NCI-H510A treated with DMSO at 0.1 percent for 48 hours (cell line): Measurements from ENCODE around the gene GAS2L1.

ENCODE experiments used
- DNase-seq: peaks from one replicate; lab custom pipeline; 2025; lab: John Stamatoyannopoulos, UW

The GAS2L1 gene

GRCh38 chr22:29328055-29328454 is 21.6 kb downstream of the GAS2L1 start:
- DNase-seq: no peak

- DNase-seq: no peak
Measured at GRCh38 chr22:29328566-29329500, 22.4 kb downstream of the GAS2L1 start.

GRCh38 chr22:29329581-29329980 is 23.1 kb downstream of the GAS2L1 start:
- DNase-seq: no peak

GRCh38 chr22:29330291-29330690 is 23.8 kb downstream of the GAS2L1 start:
- DNase-seq: no peak

- peak; percentile 91 for DNase-seq
Measured at GRCh38 chr22:29330753-29331152, 24.3 kb downstream of the GAS2L1 start.

- no peak for DNase-seq
Measured at GRCh38 chr22:29331213-29331612, 24.8 kb downstream of the GAS2L1 start.

- DNase-seq: no peak
Measured at GRCh38 chr22:29331658-29332300, 25.3 kb downstream of the GAS2L1 start.

GRCh38 chr22:29332886-29333496 is 26.5 kb downstream of the GAS2L1 start:
- DNase-seq: no peak

GRCh38 chr22:29334148-29334547 is 27.7 kb downstream of the GAS2L1 start:
- DNase-seq: no peak

GRCh38 chr22:29334696-29335344 is 28.4 kb downstream of the GAS2L1 start:
- DNase-seq: no peak

- no peak for DNase-seq
Measured at GRCh38 chr22:29335656-29336055, 29.2 kb downstream of the GAS2L1 start.

GRCh38 chr22:29336751-29337490 is 30.5 kb downstream of the GAS2L1 start:
- no peak for DNase-seq

GRCh38 chr22:29337631-29338284 is 31.3 kb downstream of the GAS2L1 start:
- DNase-seq: no peak

- no peak for DNase-seq
Measured at GRCh38 chr22:29338398-29338797, 31.9 kb downstream of the GAS2L1 start.

- DNase-seq: no peak
Measured at GRCh38 chr22:29339381-29340235, 33.2 kb downstream of the GAS2L1 start.

GRCh38 chr22:29340566-29340965 is 34.1 kb downstream of the GAS2L1 start:
- DNase-seq: no peak

- DNase-seq: no peak
Measured at GRCh38 chr22:29341056-29341848, 34.8 kb downstream of the GAS2L1 start.

GRCh38 chr22:29341849-29342127 is 35.3 kb downstream of the GAS2L1 start:
- no peak for DNase-seq

- DNase-seq: no peak
Measured at GRCh38 chr22:29342177-29342576, 35.7 kb downstream of the GAS2L1 start.
